MM.1S (cell line): Measurements from ENCODE around the gene GXYLT1.

ENCODE experiments used
- EZH2 ChIP-seq: fragments of 300-600 bp; sonication (generic); optimal IDR thresholded peaks from 2 replicates; pipeline ENCODE3; 2017; ENCODE audit warnings: low read depth, mild to moderate bottlenecking, antibody characterized with exemption, low read length, mixed read lengths
- EZH2phosphoT487 ChIP-seq: fragments of 300-600 bp; sonication (generic); IDR thresholded peaks from 2 replicates; pipeline ENCODE4 v1.6.1; 2018; ENCODE audit warnings: antibody characterized with exemption, low read length
- TF ChIP-seq, protein P1 (sequence below): fragments of 300-600 bp; sonication (generic); IDR thresholded peaks from 2 replicates; pipeline ENCODE4 v1.5.1; 2016; ENCODE audit warnings: antibody characterized with exemption, low read length, mixed read lengths

DNA sequence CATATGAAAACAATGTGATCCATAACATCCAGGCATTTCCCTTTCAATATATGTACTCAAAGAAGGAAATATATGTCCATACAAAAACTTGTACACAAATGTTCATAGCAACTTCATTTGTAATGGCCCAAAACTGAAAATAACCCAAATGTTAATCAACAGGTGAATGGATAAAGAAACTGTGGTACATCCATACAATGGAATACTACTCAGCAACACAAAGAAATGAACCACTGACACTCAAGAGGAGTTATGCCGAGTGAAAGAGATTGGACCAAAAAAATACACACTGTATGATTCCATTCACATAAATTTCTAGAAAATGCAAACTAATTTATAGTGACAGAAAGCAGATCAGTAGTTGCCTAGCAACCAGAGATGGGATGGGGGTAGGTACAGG lies 30.3 kb upstream of the GXYLT1 start:
- no peak for TF ChIP-seq EZH2
- TF ChIP-seq, protein P1, sequence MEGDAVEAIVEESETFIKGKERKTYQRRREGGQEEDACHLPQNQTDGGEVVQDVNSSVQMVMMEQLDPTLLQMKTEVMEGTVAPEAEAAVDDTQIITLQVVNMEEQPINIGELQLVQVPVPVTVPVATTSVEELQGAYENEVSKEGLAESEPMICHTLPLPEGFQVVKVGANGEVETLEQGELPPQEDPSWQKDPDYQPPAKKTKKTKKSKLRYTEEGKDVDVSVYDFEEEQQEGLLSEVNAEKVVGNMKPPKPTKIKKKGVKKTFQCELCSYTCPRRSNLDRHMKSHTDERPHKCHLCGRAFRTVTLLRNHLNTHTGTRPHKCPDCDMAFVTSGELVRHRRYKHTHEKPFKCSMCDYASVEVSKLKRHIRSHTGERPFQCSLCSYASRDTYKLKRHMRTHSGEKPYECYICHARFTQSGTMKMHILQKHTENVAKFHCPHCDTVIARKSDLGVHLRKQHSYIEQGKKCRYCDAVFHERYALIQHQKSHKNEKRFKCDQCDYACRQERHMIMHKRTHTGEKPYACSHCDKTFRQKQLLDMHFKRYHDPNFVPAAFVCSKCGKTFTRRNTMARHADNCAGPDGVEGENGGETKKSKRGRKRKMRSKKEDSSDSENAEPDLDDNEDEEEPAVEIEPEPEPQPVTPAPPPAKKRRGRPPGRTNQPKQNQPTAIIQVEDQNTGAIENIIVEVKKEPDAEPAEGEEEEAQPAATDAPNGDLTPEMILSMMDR, result no peak
- TF ChIP-seq EZH2phosphoT487, result no peak
